Gastrocnemius medialis (tissue), 4 donors: ENCODE data around the gene RETREG2. TPM values are rescaled to one million over a fixed set of nuclear protein-coding genes. Genes with fewer than 3 reads are reported as not detected.
A peak's percentile ranks its signal among the peaks of the same experiment; 100 is the strongest.

ENCODE experiments used
- ATAC-seq, 2 donors: fragments of 150-250 bp; one replicate each; pipeline ENCODE4 v1.9.1; 2016
- DNase-seq, 2 donors: peaks; one replicate each; pipeline ENCODE4 v3.0.0-alpha.2; 2019
- H3K27ac ChIP-seq, 4 donors: fragments of 200-600 bp; sonication (generic); 1 replicate in 1 of 4; 2 replicates in 3 of 4; pipeline ENCODE4 v1.5.1; 2016 to 2018; ENCODE audit warnings: mild to moderate bottlenecking in 2 of 4, moderate library complexity in 1 of 4
- H3K27me3 ChIP-seq, 3 donors: fragments of 200-600 bp; sonication (generic) in 2 of 3; 1 replicate in 1 of 3; 2 replicates in 2 of 3; pipeline versions ENCODE4 v1.5.1 to v1.6.0; 2016 to 2019; ENCODE audit warnings: mild to moderate bottlenecking in 1 of 3, moderate library complexity in 1 of 3
- H3K36me3 ChIP-seq, 2 donors: fragments of 200-600 bp; sonication (generic) in 1 of 2; one replicate each; pipeline ENCODE4 v1.5.1; 2017 to 2018
- H3K4me1 ChIP-seq, 2 donors: fragments of 200-600 bp; sonication (generic) in 1 of 2; one replicate each; pipeline ENCODE4 v1.5.1; 2016 to 2017; ENCODE audit warnings: mild to moderate bottlenecking in 2 of 2
- H3K4me3 ChIP-seq, 4 donors: fragments of 200-600 bp; sonication (generic) in 3 of 4; 1 replicate in 1 of 4; 2 replicates in 3 of 4; pipeline ENCODE4 v1.5.1; 2016 to 2019; ENCODE audit warnings: mild to moderate bottlenecking in 2 of 4
- H3K9me3 ChIP-seq, 3 donors: fragments of 200-600 bp; sonication (generic) in 2 of 3; 1 replicate in 1 of 3; 2 replicates in 2 of 3; pipeline ENCODE4 v1.5.1; 2016 to 2019
- POLR2A ChIP-seq, 2 donors: fragments of 450-650 bp; IDR thresholded peaks; one replicate each; pipeline ENCODE4 v1.6.1; 2017; ENCODE audit warnings: antibody characterized with exemption in 2 of 2, mild to moderate bottlenecking in 2 of 2, moderate library complexity in 2 of 2
- in situ Hi-C, 4 donors: fragments of 200-750 bp; cut with MboI; loops; one replicate each; pipeline versions ENCODE4 v1.15.0 to v1.8.0; 2017; ENCODE audit warnings: low sequenced_read_pairs in 4 of 4
- intact Hi-C: fragments of 100-400 bp; cut with DNase I; formaldehyde crosslinking; loops from one replicate; pipeline ENCODE4 v1.15.1; 2023; ENCODE audit warnings: low total_unique reads
- total RNA-seq, 4 donors: library from RNA; depleted of rRNA; stranded (reverse); fragments of >200 nt; gene quantifications; one replicate each; pipeline versions ENCODE4 v1.1.0 to v1.2.3, GENCODE V29; 2016
- TF ChIP-seq, protein P1 (sequence below), 5 experiments: fragments of 450-650 bp in 3 of 5; fragments of 200-600 bp in 2 of 5; sonication (generic) in 2 of 5; IDR thresholded peaks in 4 of 5; conservative IDR thresholded peaks in 1 of 5; 1 replicate in 4 of 5; 2 replicates in 1 of 5; pipeline ENCODE4 v1.5.1; 2016 to 2019; ENCODE audit warnings: antibody characterized with exemption in 5 of 5, mild to moderate bottlenecking in 3 of 5, moderate library complexity in 3 of 5

Gene RETREG2
- total RNA-seq, 4 donors from 2014 or later, result 39.8 to 57.2 (median 44.9) TPM

DNA sequence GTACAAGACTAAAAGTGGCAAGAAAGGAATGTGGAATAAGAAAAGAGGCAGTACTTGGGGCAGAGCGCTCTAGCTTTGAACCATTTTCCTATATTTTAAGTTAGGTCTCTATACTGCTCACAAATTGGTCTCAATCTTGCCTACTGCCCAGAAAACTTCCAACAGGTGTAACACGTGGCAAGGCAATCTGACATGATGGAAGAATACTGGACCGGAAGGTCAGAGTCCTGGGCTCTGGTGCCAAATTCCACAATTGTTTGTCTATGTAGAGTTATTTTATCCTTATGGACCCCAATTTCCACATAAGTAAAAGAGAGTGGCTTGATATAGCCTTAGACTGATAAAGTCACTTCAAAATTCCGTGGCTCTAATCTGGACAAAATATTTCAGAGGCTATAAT, 46.3 kb upstream of the RETREG2 start:
- no peaks in the 10 kb centered on the region for H3K27me3 ChIP-seq
- DNase-seq (no peak), ATAC-seq (no peak)
- TF ChIP-seq POLR2A (IDR thresholded peaks at IDR 0.05), result no peak
- TF ChIP-seq, protein P1, sequence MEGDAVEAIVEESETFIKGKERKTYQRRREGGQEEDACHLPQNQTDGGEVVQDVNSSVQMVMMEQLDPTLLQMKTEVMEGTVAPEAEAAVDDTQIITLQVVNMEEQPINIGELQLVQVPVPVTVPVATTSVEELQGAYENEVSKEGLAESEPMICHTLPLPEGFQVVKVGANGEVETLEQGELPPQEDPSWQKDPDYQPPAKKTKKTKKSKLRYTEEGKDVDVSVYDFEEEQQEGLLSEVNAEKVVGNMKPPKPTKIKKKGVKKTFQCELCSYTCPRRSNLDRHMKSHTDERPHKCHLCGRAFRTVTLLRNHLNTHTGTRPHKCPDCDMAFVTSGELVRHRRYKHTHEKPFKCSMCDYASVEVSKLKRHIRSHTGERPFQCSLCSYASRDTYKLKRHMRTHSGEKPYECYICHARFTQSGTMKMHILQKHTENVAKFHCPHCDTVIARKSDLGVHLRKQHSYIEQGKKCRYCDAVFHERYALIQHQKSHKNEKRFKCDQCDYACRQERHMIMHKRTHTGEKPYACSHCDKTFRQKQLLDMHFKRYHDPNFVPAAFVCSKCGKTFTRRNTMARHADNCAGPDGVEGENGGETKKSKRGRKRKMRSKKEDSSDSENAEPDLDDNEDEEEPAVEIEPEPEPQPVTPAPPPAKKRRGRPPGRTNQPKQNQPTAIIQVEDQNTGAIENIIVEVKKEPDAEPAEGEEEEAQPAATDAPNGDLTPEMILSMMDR (IDR thresholded peaks at IDR 0.05 in 4 of 5, conservative IDR thresholded peaks at IDR 0.05 in 1 of 5), result no peak
- intact Hi-C loops (no loop called here), in situ Hi-C loops (no loop called here)
- H3K36me3 ChIP-seq, result no peaks in the 10 kb centered on the region
- H3K27ac ChIP-seq, result no peak overlapping the region
- H3K4me1 ChIP-seq, result no peaks in the 10 kb centered on the region
- no peaks in the 10 kb centered on the region for H3K9me3 ChIP-seq
- H3K4me3 ChIP-seq, result no peak overlapping the region

- Histone ChIP-seq H3K36me3 (no peaks in the 10 kb centered on the region), H3K27ac (no peak overlapping the region), H3K4me3 (no peak overlapping the region), H3K27me3 (no peaks in the 10 kb centered on the region), H3K9me3 (no peaks in the 10 kb centered on the region), H3K4me1 (no peaks in the 10 kb centered on the region)
- intact Hi-C loops, result no loop called here
- ATAC-seq (no peak), DNase-seq (no peak)
- in situ Hi-C loops, result no loop called here
- no peak for TF ChIP-seq POLR2A (IDR thresholded peaks at IDR 0.05)
- TF ChIP-seq, protein P1 (IDR thresholded peaks at IDR 0.05 in 4 of 5, conservative IDR thresholded peaks at IDR 0.05 in 1 of 5), result no peak
These were observed 44.1 kb upstream of the RETREG2 start for GRCh38 chr2:219133976-219134375.

GRCh38 chr2:219140722-219141121, 37.4 kb upstream of the RETREG2 start:
- ATAC-seq, result no peak
- in situ Hi-C loops, result no loop called here

GRCh38 chr2:219142329-219142728, 35.7 kb upstream of the RETREG2 start:
- no peaks in the 10 kb centered on the region for H3K4me1 ChIP-seq
- in situ Hi-C loops, result no loop called here
- intact Hi-C loops, result no loop called here
- peak; percentile 20 to 55 for DNase-seq
- H3K27ac ChIP-seq, result no peak overlapping the region
- peak; percentile 87 to 90 for ATAC-seq
- H3K9me3 ChIP-seq, result no peaks in the 10 kb centered on the region
- H3K4me3 ChIP-seq, result no peak overlapping the region
- peaks cover 0 to 43% of the 10 kb centered on the region in 2 donors for H3K36me3 ChIP-seq
- H3K27me3 ChIP-seq, result no peaks in the 10 kb centered on the region
- no peak for TF ChIP-seq POLR2A (IDR thresholded peaks at IDR 0.05)
- TF ChIP-seq, protein P1 (IDR thresholded peaks at IDR 0.05 in 4 of 5, conservative IDR thresholded peaks at IDR 0.05 in 1 of 5), result no peak

More at GRCh38 chr2:219140722-219141121, 37.4 kb upstream of the RETREG2 start:
- intact Hi-C loops, result no loop called here
- H3K4me3 ChIP-seq, result no peak overlapping the region
- H3K27me3 ChIP-seq, result no peaks in the 10 kb centered on the region
- DNase-seq, result no peak
- peaks cover 0 to 29% of the 10 kb centered on the region in 2 donors for H3K36me3 ChIP-seq
- H3K27ac ChIP-seq, result no peak overlapping the region
- TF ChIP-seq, protein P1 (IDR thresholded peaks at IDR 0.05 in 4 of 5, conservative IDR thresholded peaks at IDR 0.05 in 1 of 5), result no peak
- no peak for TF ChIP-seq POLR2A (IDR thresholded peaks at IDR 0.05)
- H3K9me3 ChIP-seq, result no peaks in the 10 kb centered on the region
- H3K4me1 ChIP-seq, result no peaks in the 10 kb centered on the region

- in situ Hi-C loops (loop anchor here (5.0 to 25.0 kb wide), 5 partner anchors 95 to 138 kb away; partner anchors contain the start of gene DNAJB2 (in 2 of the 4)), intact Hi-C loops (no loop called here)
- H3K4me3 ChIP-seq, result no peak overlapping the region
- H3K9me3 ChIP-seq, result no peaks in the 10 kb centered on the region
- no peaks in the 10 kb centered on the region for H3K4me1 ChIP-seq
- DNase-seq (no peak), ATAC-seq (no peak)
- H3K36me3 ChIP-seq, result peaks cover 0 to 59% of the 10 kb centered on the region in 2 donors
- no peak overlapping the region for H3K27ac ChIP-seq
- TF ChIP-seq, protein P1 (IDR thresholded peaks at IDR 0.05 in 4 of 5, conservative IDR thresholded peaks at IDR 0.05 in 1 of 5), result no peak
- H3K27me3 ChIP-seq, result no peaks in the 10 kb centered on the region
These were observed 28.4 kb upstream of the RETREG2 start for GRCh38 chr2:219149667-219150066.
